Fibroblast of pulmonary artery (primary cell): ENCODE results near the gene LEKR1.
A peak's percentile ranks its signal among the peaks of the same experiment; 100 is the strongest.
"Not testable (repeated sequence)": the region's sequence is repeated elsewhere in the genome, so short reads cannot be mapped to it uniquely, and the experiment has no call there.

Experiments
- DNase-seq: peaks from one replicate; pipeline ENCODE4 v3.0.0-alpha.2; 2010; ENCODE audit warnings: low read depth
- H3K4me3 ChIP-seq: replicated peaks from 2 replicates; pipeline ENCODE4 v1.5.1; 2011; ENCODE audit warnings: low read depth, mild to moderate bottlenecking, control low read depth, low read length, moderate library complexity
- TF ChIP-seq, protein P1 (sequence below): IDR thresholded peaks from 2 replicates; pipeline ENCODE4 v1.5.1; 2011; ENCODE audit warnings: mild to moderate bottlenecking, control low read depth, low read length, inconsistent platforms; ENCODE audit errors: missing control alignments

Gene LEKR1

DNA sequence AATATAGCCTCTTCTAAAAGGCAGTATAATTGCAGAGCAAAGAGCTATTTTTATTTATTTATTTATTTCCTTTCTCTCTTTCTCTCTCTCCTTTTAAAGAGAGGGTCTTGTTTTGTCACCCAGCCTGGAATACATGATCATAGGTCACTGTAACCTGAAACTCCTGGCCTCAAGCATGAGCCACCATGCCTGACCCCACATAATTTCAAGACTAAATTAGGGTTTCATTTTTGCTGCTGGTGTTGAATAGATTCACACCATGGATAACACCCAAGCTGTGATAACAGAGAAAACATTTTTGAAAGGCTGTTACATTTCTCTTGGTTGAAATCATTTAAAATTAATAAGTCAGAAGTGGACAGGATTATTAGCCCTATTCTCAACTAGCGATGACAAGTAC, 131.6 kb downstream of the LEKR1 start:
- H3K4me3 ChIP-seq = no peak overlapping the region
- no peak for DNase-seq
- TF ChIP-seq, protein P1, sequence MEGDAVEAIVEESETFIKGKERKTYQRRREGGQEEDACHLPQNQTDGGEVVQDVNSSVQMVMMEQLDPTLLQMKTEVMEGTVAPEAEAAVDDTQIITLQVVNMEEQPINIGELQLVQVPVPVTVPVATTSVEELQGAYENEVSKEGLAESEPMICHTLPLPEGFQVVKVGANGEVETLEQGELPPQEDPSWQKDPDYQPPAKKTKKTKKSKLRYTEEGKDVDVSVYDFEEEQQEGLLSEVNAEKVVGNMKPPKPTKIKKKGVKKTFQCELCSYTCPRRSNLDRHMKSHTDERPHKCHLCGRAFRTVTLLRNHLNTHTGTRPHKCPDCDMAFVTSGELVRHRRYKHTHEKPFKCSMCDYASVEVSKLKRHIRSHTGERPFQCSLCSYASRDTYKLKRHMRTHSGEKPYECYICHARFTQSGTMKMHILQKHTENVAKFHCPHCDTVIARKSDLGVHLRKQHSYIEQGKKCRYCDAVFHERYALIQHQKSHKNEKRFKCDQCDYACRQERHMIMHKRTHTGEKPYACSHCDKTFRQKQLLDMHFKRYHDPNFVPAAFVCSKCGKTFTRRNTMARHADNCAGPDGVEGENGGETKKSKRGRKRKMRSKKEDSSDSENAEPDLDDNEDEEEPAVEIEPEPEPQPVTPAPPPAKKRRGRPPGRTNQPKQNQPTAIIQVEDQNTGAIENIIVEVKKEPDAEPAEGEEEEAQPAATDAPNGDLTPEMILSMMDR = no peak

DNA sequence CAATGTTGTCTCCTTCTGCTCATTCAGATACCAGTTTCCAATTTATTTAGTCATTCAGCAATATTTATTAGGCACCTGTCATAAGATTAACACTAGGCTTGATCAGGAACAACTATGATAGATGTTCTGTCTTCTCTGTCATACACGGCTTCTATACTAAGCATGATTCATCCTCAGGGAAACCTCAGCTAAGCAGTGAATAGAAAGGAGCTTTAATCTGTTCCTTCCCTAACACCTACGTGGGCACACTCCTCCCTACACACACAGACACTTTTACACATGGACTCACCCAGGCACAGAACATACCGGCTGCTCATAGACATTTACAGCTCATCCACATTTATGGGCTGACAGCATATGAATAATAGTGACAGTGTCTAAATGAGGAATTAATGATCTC, 136.9 kb downstream of the LEKR1 start:
- DNase-seq = no peak
- TF ChIP-seq, protein P1 = no peak

DNA sequence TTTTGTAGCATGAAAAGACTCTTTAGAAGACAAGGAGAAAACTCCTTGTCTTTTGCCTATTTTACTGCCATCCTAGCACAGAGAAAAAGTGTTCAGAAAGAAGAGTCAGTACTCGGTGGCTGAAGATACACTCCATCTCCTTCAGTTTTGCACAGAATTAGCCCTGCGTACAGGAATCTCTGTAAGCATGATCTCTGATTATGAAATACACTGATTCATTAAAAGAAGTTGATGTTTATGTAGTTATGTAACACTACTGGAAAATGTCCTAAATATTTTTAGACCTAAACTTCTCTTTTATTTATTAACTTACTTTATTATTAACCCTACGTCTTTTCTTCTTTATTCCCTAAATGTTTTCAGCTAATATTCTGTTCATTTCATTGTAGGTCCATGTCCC, 138.4 kb downstream of the LEKR1 start:
- DNase-seq = peak; percentile 14
- TF ChIP-seq, protein P1 = no peak
- no peak overlapping the region for H3K4me3 ChIP-seq

More for the DNA sequence above, 136.9 kb downstream of the LEKR1 start:
- no peak overlapping the region for H3K4me3 ChIP-seq

DNA sequence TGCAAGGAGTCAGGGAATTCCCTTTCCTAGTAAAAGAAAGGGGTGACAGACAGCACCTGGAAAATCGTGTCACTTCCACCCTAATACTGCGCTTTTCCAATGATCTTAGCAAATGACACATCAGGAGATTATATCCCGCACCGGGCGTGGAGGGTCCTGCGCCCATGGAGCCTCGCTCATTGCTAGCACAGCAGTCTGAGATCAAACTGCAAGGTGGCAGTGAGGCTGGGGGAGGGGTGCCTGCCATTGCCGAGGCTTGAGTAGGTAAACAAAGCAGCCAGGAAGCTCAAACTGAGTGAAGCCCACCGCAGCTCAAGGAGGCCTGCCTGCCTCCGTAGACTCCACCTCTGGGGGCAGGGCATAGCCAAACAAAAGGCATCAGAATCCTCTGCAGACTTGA, 140.2 kb downstream of the LEKR1 start:
- DNase-seq, H3K4me3 ChIP-seq: not testable (repeated sequence)

DNA sequence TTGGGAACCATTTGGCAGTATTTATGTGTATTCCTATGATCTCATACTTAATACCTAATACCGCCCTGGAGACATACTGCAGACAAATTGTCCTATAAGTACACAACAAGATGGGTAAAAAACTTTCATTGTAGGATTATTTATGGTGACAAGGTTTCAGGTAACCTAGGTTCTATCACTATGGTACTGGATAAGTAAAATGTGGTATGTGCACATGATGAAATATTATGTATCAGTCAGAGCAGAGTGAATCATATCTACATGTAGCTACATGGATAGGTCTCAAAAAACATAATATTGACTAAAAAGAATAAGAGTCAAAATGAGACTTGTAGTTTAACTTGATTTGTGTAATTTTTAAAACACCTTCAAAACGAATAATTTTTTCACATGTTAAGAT, 147.8 kb downstream of the LEKR1 start:
- no peak overlapping the region for H3K4me3 ChIP-seq
- DNase-seq = no peak
- TF ChIP-seq, protein P1 = no peak

DNA sequence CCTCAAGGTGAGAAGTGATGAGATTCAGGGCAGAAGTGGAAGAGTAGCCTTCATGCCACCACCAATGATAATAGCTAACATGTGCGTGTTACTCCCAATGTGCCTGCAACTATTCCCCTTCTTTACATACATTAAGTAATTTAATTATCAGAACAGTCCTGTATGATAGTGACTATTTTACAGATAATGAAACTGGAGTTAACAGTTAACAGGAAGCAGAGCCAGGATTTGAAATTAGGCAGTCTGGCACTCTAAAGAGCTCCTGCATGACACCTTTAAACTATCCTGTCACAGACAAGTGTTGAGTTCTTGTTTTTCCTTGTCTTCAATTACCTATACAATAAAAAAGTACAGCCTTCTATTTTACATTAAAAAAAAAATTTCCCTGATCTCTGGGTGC, 148.8 kb downstream of the LEKR1 start:
- no peak overlapping the region for H3K4me3 ChIP-seq
- DNase-seq = no peak
- TF ChIP-seq, protein P1 = no peak

DNA sequence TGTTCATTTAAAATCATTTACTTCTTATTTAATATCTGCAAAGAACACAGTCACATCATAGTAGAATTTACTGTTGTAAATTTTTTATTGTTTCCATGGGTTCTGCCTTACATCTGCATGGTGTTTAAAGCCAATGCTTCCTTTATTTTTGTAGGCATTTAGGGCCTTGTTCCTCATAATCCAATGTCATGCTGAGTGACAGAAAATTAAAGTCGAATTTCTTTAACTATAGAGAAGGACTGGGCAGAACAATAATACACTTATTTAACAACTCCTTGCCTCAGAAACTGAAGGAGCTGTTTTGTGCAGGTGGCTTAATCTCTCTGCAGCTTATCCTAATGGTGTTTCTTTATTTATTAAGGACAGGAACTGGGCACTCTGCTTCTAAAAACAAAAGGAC, 149.6 kb downstream of the LEKR1 start:
- no peak overlapping the region for H3K4me3 ChIP-seq
- DNase-seq = no peak
- TF ChIP-seq, protein P1 = no peak

DNA sequence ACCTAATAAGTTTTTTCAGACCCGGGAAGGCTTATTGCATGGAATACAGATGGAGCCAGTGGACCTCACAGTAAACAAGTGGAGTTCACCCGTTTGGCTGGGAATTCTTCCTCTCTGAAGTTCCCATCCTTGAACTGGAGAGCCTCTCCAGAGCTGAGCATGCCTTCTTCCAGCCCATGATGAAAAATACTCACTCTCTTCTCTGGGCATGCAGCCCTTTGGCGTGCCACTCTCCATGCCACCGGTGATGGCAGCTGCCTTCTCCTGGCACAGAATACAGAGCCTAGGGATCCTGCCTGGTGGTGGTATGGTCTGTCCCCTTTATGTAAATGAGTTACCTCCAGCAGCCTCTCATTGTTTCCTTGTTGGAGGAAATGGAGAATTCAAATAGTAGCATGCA, 150.8 kb downstream of the LEKR1 start:
- TF ChIP-seq, protein P1 = no peak
- H3K4me3 ChIP-seq = no peak overlapping the region
- DNase-seq = no peak
